HG02642 (cell line): ENCODE measurements around the gene HSPG2.
"Not testable (repeated sequence)": the region's sequence is repeated elsewhere in the genome, so short reads cannot be mapped to it uniquely, and the experiment has no call there.

Experiments
- ATAC-seq: cut with Tn5 transposase; IDR thresholded peaks from one replicate; pipeline ENCODE4 v1.9.1; 2021; ENCODE audit warnings: mild to moderate bottlenecking; ENCODE audit not compliant: unreplicated experiment, poor library complexity

The HSPG2 gene

DNA sequence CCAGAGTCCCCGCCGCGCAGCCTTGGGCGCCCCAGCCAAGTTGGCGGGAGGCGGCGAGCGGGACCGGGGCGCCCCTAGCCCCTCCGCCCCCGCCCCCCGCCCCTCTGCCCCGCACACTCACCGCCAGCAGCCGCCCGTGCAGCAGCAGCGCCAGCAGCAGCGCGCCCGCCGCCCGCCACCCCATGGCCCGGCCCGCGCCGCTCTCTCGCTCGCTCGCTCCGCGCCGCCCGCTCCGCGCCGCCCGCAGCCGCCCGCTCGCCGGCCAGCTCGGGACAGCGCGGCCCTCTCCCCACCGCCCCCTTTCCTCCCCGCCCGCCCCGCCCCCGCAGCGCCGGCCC lies at the start of gene HSPG2:
Gene HSPG2, minus strand, starts transcription at position 277 of the 338 bp plus-strand sequence. Its CDS starts 93 bp downstream, at position 184.
- no peak for ATAC-seq

DNA sequence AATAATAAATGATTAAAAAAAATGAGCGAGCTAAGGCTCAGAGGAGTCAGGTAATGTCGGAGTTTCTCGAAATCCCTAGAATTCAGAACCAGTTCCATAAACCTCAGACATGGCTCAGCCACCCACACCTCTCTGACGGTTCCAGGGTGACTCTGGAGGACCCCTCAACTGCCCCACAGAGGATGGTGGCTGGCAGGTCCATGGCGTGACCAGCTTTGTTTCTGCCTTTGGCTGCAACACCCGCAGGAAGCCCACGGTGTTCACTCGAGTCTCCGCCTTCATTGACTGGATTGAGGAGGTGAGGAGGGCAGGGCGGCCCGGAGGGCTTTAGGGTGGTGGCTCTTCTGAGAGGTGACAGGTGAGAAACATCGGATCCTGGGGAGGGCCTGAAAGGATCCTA lies 49.3 kb upstream of the HSPG2 start:
- ATAC-seq = not testable (repeated sequence)

DNA sequence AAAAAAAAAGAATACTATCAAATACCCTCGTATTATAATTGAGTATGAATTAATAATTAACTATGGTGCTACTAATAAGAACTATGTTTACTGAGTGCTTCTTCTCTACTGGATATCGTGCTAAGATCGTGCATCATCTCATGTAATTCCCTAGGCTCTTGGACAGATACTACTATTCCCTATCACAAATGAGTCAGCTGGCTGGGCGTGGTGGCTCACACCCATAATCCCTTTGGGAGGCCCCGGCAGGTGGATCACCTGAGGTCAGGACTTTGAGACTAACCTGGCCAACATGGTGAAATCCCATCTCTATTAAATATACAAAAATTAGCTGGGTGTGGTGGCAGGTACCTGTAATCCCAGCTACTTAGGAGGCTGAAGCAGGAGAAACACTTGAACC lies 48.8 kb upstream of the HSPG2 start:
- ATAC-seq = not testable (repeated sequence)

DNA sequence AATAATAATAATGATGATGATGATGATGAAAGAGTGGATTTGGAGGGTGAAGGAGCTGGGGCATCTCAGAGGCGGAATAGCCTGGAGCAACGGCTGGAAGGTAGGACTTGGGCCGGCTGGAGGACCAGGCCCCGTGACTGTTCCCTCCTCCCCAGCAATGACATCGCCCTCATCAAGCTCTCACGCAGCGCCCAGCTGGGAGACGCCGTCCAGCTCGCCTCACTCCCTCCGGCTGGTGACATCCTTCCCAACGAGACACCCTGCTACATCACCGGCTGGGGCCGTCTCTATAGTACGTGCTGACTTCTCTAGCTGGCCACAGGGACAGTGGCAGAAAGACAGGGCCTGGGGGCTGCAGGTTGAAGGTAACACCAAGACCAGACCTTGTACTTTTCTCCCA lies 46.4 kb upstream of the HSPG2 start:
- ATAC-seq = not testable (repeated sequence)

DNA sequence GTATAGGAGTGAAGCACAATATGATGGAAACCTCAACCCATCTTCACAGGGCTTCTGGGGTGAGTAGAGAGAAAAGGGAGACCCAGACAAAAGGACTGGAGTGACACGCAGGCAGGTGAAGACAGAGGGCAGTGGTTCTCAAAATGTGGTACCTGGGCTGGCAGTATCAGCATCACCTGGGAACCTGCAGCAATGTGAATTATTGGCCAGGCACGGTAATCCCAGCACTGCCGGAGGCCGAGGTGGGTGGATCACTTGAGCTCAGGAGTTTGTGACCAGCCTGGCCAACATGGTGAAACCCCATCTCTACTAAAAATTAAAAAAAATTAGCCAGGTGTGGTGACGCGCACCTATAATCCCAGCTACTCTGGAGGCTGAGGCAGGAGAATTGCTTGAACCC lies 45.0 kb upstream of the HSPG2 start:
- not testable (repeated sequence) for ATAC-seq

DNA sequence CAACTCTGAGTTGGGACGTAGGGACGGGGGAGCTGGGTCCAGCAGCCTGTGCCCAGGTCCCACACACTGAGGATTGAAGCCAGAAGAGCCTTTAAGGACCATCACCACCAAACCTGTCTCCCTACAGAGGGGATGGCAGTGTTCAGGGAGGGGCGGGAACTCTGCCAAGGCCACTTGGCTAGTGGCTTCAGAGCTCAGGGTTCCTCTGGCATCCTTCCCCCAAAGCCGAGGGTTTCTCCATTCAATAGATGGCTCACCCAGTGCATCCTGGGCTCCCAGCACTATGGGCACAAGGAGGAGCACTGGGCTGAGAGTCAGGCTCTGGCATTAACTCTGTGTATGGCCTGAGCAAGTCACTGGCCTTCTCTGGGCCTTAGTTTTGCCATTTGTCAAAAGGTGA lies 44.1 kb upstream of the HSPG2 start:
- ATAC-seq = not testable (repeated sequence)

DNA sequence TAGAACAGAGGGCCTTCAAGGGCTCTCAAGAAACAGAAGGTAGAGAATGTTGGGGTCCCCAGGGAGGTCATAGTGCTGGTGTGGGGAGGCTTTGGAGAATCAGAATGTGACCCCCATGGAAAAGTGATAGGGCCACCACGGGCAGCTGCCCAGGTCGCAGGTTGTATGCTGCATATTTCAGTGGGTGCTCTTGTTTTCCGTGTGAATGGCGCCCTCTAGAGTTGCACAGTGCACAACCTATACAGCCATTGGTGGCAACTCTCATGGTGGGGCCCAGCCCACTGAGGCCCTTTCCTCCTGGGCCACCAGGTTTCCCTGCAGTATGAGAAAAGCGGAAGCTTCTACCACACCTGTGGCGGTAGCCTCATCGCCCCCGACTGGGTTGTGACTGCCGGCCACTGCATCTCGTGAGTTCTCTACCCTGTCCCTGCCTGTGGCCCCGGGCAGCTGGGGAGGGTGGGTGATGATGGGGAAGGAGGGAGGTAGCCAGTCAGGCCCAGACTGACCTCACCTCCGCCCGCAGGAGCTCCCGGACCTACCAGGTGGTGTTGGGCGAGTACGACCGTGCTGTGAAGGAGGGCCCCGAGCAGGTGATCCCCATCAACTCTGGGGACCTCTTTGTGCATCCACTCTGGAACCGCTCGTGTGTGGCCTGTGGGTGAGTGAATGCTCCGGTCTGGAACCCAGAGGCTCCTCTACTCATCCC lies 43.6 kb upstream of the HSPG2 start:
- ATAC-seq = not testable (repeated sequence)

DNA sequence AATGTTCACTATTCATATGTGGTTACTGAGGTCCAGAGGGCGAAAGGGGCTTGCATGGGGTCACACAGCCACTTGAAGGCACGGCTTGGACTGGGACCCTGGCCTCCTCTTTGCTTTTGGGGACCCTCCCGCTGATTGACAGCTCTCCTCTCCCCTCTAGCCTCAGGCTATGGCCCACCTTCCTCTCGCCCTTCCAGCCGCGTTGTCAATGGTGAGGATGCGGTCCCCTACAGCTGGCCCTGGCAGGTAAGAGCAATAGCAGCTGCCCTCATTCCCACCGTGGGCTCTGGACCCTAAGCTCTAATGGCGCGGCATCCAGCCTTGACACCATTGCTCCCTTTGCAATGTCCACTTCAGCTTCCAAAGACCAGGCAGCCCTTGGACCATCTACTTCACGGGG lies 41.1 kb upstream of the HSPG2 start:
- ATAC-seq = not testable (repeated sequence)

DNA sequence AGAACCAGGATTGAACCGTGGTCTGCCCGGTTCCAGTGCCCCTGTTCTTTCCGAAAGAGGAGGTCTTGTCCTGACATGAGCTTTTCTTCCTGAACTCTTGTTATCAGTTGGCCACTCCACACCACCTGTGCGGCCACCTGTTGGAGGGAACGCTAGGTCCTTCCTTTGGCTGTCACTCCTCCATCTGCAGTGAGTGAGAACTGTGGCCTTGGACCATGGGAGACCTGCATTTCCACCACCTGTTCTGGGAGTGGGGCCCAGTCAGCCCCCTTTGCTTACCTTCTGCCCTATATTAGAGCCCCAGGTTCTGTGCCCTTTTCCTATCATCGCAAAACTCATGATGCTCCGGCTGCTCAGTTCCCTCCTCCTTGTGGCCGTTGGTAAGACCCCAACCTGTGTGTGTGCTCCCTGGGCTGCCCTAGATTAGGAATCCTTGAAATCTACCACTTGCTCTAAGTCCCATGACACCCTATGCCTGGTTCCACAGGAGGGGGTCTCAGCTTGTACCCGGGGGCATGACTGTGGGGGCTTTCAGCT lies 39.7 kb upstream of the HSPG2 start, which contains the start of gene CELA3B:
Gene CELA3B, plus strand, starts transcription at position 320 of the 537 bp plus-strand sequence. Its CDS starts 18 bp downstream, at position 338.
- not testable (repeated sequence) for ATAC-seq

DNA sequence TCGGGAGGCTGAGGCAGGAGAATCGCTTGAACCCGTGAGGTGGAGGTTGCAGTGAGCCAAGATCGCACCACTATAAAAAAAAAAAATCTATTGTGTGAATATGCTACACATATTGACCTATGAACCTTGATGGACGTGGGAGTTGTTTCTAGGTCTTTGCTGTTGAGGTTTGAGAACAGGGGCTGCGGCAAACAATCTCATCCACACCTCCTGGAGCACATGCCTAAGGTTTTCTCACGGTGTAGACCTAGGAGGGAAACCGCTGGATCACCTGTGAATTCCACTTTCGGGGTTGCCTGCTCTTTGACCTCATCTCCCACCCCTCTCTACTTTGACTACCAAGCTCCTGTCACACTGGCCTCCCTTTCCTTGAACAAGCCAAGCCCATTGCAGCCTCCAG lies 38.2 kb upstream of the HSPG2 start:
- ATAC-seq = not testable (repeated sequence)

DNA sequence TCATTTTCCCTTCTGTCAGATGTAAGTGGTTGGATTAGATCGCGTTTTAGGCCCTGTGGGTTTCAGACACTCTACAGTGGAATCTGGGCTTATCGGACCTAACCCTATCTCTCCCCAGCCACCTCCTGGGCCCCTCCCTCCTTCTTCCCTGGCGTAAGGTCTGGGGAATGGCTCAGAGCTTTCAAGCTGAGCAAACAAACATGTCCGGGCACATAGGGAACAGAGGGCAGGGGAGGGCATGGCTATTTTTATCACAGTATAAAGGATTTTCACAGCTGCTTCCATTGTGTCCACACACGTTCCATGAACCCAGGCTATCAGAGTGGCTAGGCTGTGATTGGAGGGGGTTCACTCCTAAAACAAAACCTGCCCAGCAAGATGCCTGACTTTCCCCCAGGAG lies 37.6 kb upstream of the HSPG2 start:
- ATAC-seq = not testable (repeated sequence)

DNA sequence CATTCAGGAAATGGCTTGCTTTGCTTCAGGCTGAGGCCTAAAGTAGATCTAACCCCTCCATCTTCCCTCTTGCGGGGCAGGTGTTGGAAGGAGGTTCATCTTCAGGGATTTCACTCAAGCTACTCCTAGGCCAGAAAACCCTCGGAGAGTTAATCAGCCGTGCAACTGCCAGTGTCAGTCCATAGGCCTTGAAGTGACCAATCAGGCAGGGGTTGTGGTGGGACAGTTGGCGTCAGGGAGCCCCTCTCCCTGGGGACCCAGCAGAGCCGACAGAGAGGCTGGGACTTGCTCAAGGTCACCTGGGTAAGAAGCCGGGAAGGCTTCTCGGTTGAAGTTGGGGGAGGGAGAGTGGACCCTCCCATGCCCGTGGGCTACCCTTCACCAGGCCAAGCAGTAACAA lies 36.8 kb upstream of the HSPG2 start:
- not testable (repeated sequence) for ATAC-seq

DNA sequence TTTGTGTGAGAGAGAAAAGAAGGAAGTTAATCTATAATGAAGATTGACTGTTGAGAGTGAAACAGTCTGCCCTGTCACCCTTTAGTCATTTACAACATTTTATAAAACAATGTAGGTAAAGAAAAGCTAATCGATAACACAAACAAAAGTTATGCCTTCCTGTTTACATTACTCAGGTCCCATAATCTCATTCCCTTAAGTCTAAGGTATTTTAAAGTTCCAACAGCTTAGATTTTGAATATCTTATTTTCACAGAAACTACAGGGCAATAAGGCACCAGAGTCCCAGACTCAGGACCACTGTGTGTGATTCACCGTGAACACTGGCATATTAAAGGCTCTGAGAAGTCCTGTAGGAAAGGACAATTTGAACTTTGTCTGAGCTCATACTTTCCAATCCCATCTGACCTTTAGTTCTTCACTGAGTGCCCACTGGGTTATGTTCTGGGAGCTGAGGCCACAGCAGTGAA lies 35.9 kb upstream of the HSPG2 start:
- ATAC-seq = not testable (repeated sequence)

DNA sequence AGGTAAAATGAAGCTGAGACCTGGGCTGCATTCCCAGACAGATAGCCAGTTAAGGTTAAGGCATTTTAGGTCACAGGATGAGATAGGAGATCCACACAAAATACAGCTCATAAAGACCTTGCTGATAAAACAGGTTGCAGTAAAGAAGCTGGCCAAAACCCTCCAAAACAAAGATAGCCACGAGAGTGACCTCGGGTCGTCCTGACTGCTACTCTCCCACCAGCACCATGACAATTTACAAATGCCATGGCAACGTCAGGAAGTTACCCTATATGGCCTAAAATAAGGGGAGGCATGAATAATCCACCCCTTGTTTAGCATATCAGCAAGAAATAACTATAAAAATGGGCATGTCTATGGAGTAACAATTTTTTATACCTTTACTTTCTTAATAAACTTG lies 33.4 kb upstream of the HSPG2 start:
- not testable (repeated sequence) for ATAC-seq

DNA sequence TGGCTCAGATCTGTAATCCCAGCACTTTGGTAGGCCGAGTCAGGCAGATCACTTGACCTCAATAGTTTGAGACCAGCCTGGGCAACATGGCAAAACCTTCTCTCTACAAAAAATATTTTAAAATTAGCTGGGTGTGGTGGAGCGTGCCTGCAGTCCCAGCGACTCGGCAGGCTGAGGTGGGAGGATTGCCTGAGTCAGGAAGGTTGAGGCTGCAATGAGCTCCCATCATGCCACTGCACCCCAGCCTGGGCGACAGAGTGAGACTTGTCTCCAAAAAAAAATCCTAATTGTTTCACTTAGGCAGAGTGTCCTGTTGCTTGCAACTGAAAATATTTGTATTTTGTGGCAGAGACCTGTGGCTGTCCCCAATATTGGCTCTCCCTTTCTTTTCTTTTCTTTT lies 32.0 kb upstream of the HSPG2 start:
- not testable (repeated sequence) for ATAC-seq

DNA sequence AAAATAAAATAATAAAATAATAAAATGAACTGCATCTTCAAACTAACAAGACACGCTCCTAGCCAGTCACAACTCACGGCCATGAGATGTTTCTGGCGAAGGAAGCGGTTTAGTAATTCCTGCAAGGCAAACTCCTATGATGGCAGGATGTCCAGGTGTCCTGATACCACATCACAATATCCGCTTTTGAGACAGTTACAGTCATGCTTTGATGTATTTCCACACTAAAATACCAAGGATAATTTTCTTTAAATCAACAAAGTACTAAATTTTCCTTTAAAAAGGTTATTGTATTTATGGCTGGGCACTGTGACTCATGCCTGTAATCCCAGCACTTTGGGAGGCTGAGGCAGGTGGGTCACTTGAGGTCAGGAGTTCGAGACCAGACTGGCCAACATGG lies 30.1 kb upstream of the HSPG2 start:
- ATAC-seq = not testable (repeated sequence)

DNA sequence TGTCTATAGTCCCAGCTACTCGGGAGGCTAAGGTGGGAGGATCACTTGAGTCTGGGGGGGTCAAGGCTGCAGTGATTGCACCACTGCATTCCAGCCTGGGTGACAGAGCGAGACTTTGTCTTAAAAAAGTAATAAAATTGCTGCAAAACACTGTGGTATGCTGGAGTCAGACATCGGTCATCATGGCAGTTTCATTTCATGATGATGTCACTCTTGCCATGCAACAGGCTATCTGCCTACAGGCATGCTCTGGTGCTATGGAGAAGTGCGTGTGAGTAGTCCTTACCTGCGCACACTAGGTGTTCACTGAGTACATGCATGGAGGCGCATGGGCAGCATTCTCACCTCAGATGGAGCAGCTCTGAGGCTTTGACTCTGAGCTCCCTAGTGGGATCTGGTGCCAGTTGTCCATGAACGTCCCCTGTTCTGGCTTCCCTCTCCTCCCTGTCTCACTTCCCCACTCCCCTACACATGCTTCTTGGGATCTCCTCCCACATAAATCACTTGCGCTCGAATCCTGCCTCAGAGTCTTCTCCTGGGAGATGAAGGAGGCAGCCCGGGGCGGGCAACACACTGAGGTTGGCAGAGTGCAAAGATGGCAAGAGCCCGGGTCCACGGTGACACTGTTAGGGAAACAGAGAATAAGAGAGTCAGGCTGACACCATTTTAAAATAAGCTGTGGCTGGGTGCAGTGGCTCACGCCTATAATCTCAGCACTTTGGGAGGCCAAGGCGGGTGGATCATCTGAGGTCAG lies 29.3 kb upstream of the HSPG2 start:
- no peak for ATAC-seq

DNA sequence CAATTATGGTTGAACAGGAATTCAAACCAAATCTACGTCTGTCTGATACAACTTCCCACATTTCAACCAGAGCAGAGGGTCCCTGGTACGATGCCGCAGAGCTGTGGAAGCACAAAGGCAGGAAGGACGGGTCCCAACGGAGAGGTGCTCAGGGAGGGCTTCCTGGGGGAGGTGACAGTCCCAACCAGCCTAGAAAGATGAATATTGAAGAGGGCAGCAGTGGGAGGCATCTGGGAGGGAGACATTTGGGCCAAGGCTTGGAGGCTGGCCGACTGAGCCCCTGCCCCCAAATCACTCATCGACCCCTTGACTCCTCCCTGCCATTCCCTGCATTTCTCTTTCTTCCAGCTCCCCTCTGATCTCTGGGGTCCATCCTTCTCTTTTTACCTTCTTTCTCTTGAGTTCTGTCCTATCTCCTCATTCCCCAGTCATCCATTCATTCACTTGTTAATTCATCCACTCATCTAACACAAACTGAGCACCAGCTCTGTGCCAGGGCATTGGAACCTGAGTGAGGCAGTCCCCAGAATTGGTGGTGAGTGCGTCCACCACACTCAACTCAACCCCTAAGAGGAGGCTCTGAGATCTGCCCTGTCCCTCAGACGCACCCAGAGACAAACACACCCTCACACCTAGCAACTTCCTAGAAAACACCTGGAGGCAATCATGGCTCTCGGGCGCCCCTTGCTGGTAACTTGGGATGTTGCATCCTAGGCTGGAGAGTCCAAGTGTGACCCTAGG lies 26.5 kb upstream of the HSPG2 start:
- ATAC-seq = no peak

DNA sequence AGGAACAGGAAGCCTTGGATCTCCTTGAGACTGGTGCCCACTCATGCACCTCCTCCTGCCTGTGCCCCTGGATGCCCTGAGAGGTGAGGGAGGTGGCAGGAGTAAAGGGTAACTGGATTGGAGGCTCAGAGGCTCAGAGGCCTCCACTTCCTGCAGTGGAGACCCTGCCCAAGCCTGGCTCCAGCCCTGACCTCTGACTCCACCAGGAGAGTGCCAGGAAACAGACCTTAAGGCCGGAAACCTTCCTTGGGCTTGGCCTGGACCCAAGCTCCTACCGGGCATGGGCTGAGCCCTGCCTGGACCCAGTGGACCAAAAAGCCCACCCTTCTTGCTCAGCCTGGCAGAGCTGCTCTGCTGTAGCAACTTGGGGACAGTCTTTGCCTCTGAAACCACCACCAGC lies 24.7 kb upstream of the HSPG2 start:
- ATAC-seq = no peak

DNA sequence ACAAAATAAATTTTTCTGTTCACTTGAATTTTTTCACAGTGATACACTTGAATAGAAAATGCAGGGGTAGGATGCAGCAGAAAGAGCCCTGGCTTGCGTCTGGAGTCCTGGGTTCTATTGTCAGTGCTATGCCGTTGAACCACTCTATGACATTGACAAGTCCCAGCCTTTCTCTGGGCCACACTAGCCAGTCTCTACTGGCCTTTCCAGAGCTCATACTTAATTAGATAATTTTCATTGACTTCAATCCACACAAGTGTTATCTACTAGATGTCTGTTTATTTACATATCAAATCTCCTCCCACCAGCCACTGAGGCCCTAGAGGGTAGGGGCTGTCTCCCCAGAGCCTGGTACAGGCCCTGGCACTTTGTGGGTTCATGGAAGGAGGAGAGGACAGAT lies 24.2 kb upstream of the HSPG2 start:
- no peak for ATAC-seq
